H1 (cell line): ENCODE results near the gene TMEM196. TPM values are rescaled to one million over a fixed set of nuclear protein-coding genes. Genes with fewer than 3 reads are reported as not detected.

Experiments used
- E2F6 ChIP-seq: IDR thresholded peaks from 2 replicates; pipeline ENCODE4 v1.6.1; 2012; ENCODE audit warnings: inconsistent platforms
- SAP30 ChIP-seq: fragments of 300-600 bp; sonication (generic); IDR thresholded peaks from 2 replicates; pipeline ENCODE4 v1.7.1; 2012; ENCODE audit warnings: low read length, moderate library complexity, mild to moderate bottlenecking, inconsistent platforms; ENCODE audit not compliant: insufficient read depth, insufficient replicate concordance
- polyA plus RNA-seq, 7 experiments: library from polyadenylated mRNA; depleted of rRNA in 3 of 7; stranded (reverse) in 5 of 7; unstranded in 2 of 7; fragments of >200 nt in 5 of 7; fragments of 200-250 nt in 2 of 7; gene quantifications; 1 replicate in 5 of 7; 2 replicates in 1 of 7; 4 replicates in 1 of 7; pipeline versions ENCODE4 v1.2.1 to v1.2.3, GENCODE V29; 2011 to 2013; ENCODE audit warnings: missing spikeins in 2 of 7, mixed read lengths in 2 of 7
- total RNA-seq: library from RNA; stranded (reverse); fragmentation: NEBNext Ultra II Directional; extraction: Animal tissue kit (Norgen Biotek cat#: 25700); gene quantifications from 2 replicates; pipeline ENCODE4 v1.2.1, GENCODE V29; 2021

The TMEM196 gene
- total and polyA plus RNA-seq, 2 of the 8 experiments (the other 6 are each of a cell fraction or from before 2014, with no cell fraction given), result 0.06 to 0.07 TPM

- TF ChIP-seq E2F6 (no peak), SAP30 (no peak)
- TF ChIP-seq, all 59 proteins: peak for 0
These were observed 47.6 kb downstream of the TMEM196 start (continued) for GRCh38 chr7:19725770-19726169.
